Measurements from ENCODE around the gene PLB1.

Gene PLB1

GRCh38 chr2:28532399-28532798 lies 36.5 kb downstream of the PLB1 start:
- ATAC-seq (no peak), DNase-seq (ENCODE audit: low spot score in 2 of 2) (no peak)
- Mint-ChIP-seq H3K4me1 (peaks cover 9% of the 10 kb centered on the region), H3K9me3 (no peaks in the 10 kb centered on the region), H3K36me3 (no peaks in the 10 kb centered on the region), H3K4me3 (no peak overlapping the region), H3K27ac (no peak overlapping the region)

GRCh38 chr2:28533044-28533680 lies 37.3 kb downstream of the PLB1 start:
- Mint-ChIP-seq H3K36me3 (no peaks in the 10 kb centered on the region), H3K4me3 (no peak overlapping the region), H3K4me1 (peaks cover 9% of the 10 kb centered on the region), H3K27ac (no peak overlapping the region), H3K9me3 (no peaks in the 10 kb centered on the region)
- DNase-seq (ENCODE audit: low spot score in 2 of 2): no peak
- ATAC-seq: no peak

- H3K36me3 Mint-ChIP-seq: no peaks in the 10 kb centered on the region
- no peaks in the 10 kb centered on the region for H3K9me3 Mint-ChIP-seq
- H3K27ac Mint-ChIP-seq: no peak overlapping the region
These were observed 39.0 kb downstream of the PLB1 start for GRCh38 chr2:28534817-28535216.

GRCh38 chr2:28538134-28538533 lies 42.3 kb downstream of the PLB1 start:
- H3K4me3 Mint-ChIP-seq: no peak overlapping the region
- no peak overlapping the region for H3K27ac Mint-ChIP-seq
- peaks cover 7% of the 10 kb centered on the region for H3K4me1 Mint-ChIP-seq
- no peaks in the 10 kb centered on the region for H3K36me3 Mint-ChIP-seq
- ATAC-seq (no peak), DNase-seq (ENCODE audit: low spot score in 2 of 2) (no peak)
- H3K9me3 Mint-ChIP-seq: no peaks in the 10 kb centered on the region

More at GRCh38 chr2:28534817-28535216, 39.0 kb downstream of the PLB1 start:
- DNase-seq (ENCODE audit: low spot score in 2 of 2): no peak
- Mint-ChIP-seq H3K4me3 (no peak overlapping the region), H3K4me1 (peaks cover 9% of the 10 kb centered on the region)
- ATAC-seq: no peak

- Mint-ChIP-seq H3K4me1 (peaks cover 7% of the 10 kb centered on the region), H3K36me3 (no peaks in the 10 kb centered on the region), H3K27ac (no peak overlapping the region), H3K9me3 (no peaks in the 10 kb centered on the region), H3K4me3 (no peak overlapping the region)
- DNase-seq (ENCODE audit: low spot score in 2 of 2): no peak
- no peak for ATAC-seq
These were observed 42.8 kb downstream of the PLB1 start for GRCh38 chr2:28538652-28539051.

- no peaks in the 10 kb centered on the region for H3K36me3 Mint-ChIP-seq
- H3K4me1 Mint-ChIP-seq: peaks cover 10% of the 10 kb centered on the region
- ATAC-seq (no peak), DNase-seq (ENCODE audit: low spot score in 2 of 2) (no peak)
- no peak overlapping the region for H3K4me3 Mint-ChIP-seq
- no peaks in the 10 kb centered on the region for H3K9me3 Mint-ChIP-seq
- H3K27ac Mint-ChIP-seq: peak overlapping the region; percentile 20
These were observed 43.3 kb downstream of the PLB1 start for GRCh38 chr2:28539118-28539541.

- DNase-seq (ENCODE audit: low spot score in 2 of 2) (no peak), ATAC-seq (no peak)
- no peak overlapping the region for H3K4me3 Mint-ChIP-seq
- H3K36me3 Mint-ChIP-seq: peaks cover 5% of the 10 kb centered on the region
- peaks cover 54% of the 10 kb centered on the region for H3K4me1 Mint-ChIP-seq
- peak overlapping the region; percentile 85 for H3K27ac Mint-ChIP-seq
- H3K9me3 Mint-ChIP-seq: no peaks in the 10 kb centered on the region
These were observed 47.6 kb downstream of the PLB1 start for GRCh38 chr2:28543316-28544035.

GRCh38 chr2:28544036-28544346 lies 48.1 kb downstream of the PLB1 start:
- peaks cover 58% of the 10 kb centered on the region for H3K4me1 Mint-ChIP-seq
- H3K36me3 Mint-ChIP-seq: peaks cover 5% of the 10 kb centered on the region
- peak overlapping the region; percentile 85 for H3K27ac Mint-ChIP-seq
- peak overlapping the region; percentile 57 for H3K4me3 Mint-ChIP-seq
- no peak for ATAC-seq
- no peak for DNase-seq (ENCODE audit: low spot score in 2 of 2)
- H3K9me3 Mint-ChIP-seq: no peaks in the 10 kb centered on the region

GRCh38 chr2:28544405-28544921 lies 48.6 kb downstream of the PLB1 start:
- H3K9me3 Mint-ChIP-seq: no peaks in the 10 kb centered on the region
- peaks cover 5% of the 10 kb centered on the region for H3K36me3 Mint-ChIP-seq
- H3K4me1 Mint-ChIP-seq: peaks cover 58% of the 10 kb centered on the region
- H3K27ac Mint-ChIP-seq: peak overlapping the region; percentile 85
- H3K4me3 Mint-ChIP-seq: peak overlapping the region; percentile 57
- ATAC-seq (peak; percentile 39), DNase-seq (ENCODE audit: low spot score in 2 of 2) (no peak)

- peak; percentile 86 for ATAC-seq
- Mint-ChIP-seq H3K4me1 (peaks cover 58% of the 10 kb centered on the region), H3K4me3 (peak overlapping the region; percentile 57), H3K36me3 (peaks cover 5% of the 10 kb centered on the region), H3K9me3 (no peaks in the 10 kb centered on the region), H3K27ac (peak overlapping the region; percentile 85)
- peak in 1 of 2 donors; percentile 67 for DNase-seq (ENCODE audit: low spot score in 2 of 2)
These were observed 49.2 kb downstream of the PLB1 start for GRCh38 chr2:28544922-28545589.

- peak overlapping the region; percentile 57 for H3K4me3 Mint-ChIP-seq
- peak; percentile 58 for ATAC-seq
- peaks cover 58% of the 10 kb centered on the region for H3K4me1 Mint-ChIP-seq
- DNase-seq (ENCODE audit: low spot score in 2 of 2): peak in 1 of 2 donors; percentile 60
- H3K9me3 Mint-ChIP-seq: no peaks in the 10 kb centered on the region
- peaks cover 5% of the 10 kb centered on the region for H3K36me3 Mint-ChIP-seq
- peak overlapping the region; percentile 85 for H3K27ac Mint-ChIP-seq
These were observed 49.8 kb downstream of the PLB1 start for GRCh38 chr2:28545590-28546200.

GRCh38 chr2:28546242-28546641 lies 50.4 kb downstream of the PLB1 start:
- Mint-ChIP-seq H3K27ac (no peak overlapping the region), H3K9me3 (no peaks in the 10 kb centered on the region), H3K4me1 (peaks cover 58% of the 10 kb centered on the region), H3K36me3 (peaks cover 5% of the 10 kb centered on the region), H3K4me3 (peak overlapping the region; percentile 57)
- DNase-seq (ENCODE audit: low spot score in 2 of 2) (no peak), ATAC-seq (no peak)

GRCh38 chr2:28547223-28547860 lies 51.5 kb downstream of the PLB1 start:
- H3K27ac Mint-ChIP-seq: no peak overlapping the region
- H3K4me1 Mint-ChIP-seq: peaks cover 67% of the 10 kb centered on the region
- ATAC-seq (no peak), DNase-seq (ENCODE audit: low spot score in 2 of 2) (no peak)
- H3K36me3 Mint-ChIP-seq: peaks cover 5% of the 10 kb centered on the region
- H3K4me3 Mint-ChIP-seq: peak overlapping the region; percentile 12
- no peaks in the 10 kb centered on the region for H3K9me3 Mint-ChIP-seq

GRCh38 chr2:28547906-28548600 lies 52.2 kb downstream of the PLB1 start:
- no peaks in the 10 kb centered on the region for H3K9me3 Mint-ChIP-seq
- H3K27ac Mint-ChIP-seq: no peak overlapping the region
- peak overlapping the region; percentile 12 for H3K4me3 Mint-ChIP-seq
- H3K36me3 Mint-ChIP-seq: peaks cover 5% of the 10 kb centered on the region
- ATAC-seq: peak; percentile 87
- H3K4me1 Mint-ChIP-seq: peaks cover 63% of the 10 kb centered on the region
- peak in 1 of 2 donors; percentile 67 for DNase-seq (ENCODE audit: low spot score in 2 of 2)

Data from stimulated activated effector memory CD8-positive, alpha-beta T cell treated with anti-CD3 and anti-CD28 coated beads, Interleukin-12 subunit alpha, Interleukin-12 subunit beta, amount 100 ng/mL, for 72 hours (primary cell).